ENCODE data around the gene AGBL3. TPM values are rescaled to one million over a fixed set of nuclear protein-coding genes. Genes with fewer than 3 reads are reported as not detected.

The AGBL3 gene
- 10 to 100 TPM in 2 of 4 donors, 1 to 10 TPM in 2; 6.3 to 21.3 (median 11.6) TPM for polyA plus RNA-seq (ENCODE audit: insufficient read length in 4 of 4)

GRCh38 chr7:134986363-134987251, at the start of gene AGBL3:
AGBL3 (plus strand) TSS chr7:134986508; CDS start chr7:134987934, 1,426 bp downstream.
- DNase-seq (ENCODE audit: low read depth in 4 of 4, low spot score in 2 of 4): peak; percentile 91 to 96 (median 93)

- no peak for DNase-seq (ENCODE audit: low read depth in 4 of 4, low spot score in 2 of 4)
These were observed 49.3 kb upstream of the AGBL3 start for GRCh38 chr7:134936893-134937510.

- DNase-seq (ENCODE audit: low read depth in 4 of 4, low spot score in 2 of 4): no peak
These were observed 48.2 kb upstream of the AGBL3 start for GRCh38 chr7:134938141-134938540.

GRCh38 chr7:134939136-134939535, 47.2 kb upstream of the AGBL3 start:
- no peak for DNase-seq (ENCODE audit: low read depth in 4 of 4, low spot score in 2 of 4)

- DNase-seq (ENCODE audit: low read depth in 4 of 4, low spot score in 2 of 4): no peak
These were observed 45.6 kb upstream of the AGBL3 start for GRCh38 chr7:134940729-134941128.

GRCh38 chr7:134941185-134941900, 45.0 kb upstream of the AGBL3 start:
- DNase-seq (ENCODE audit: low read depth in 4 of 4, low spot score in 2 of 4): no peak

GRCh38 chr7:134941952-134942351, 44.4 kb upstream of the AGBL3 start:
- no peak for DNase-seq (ENCODE audit: low read depth in 4 of 4, low spot score in 2 of 4)

GRCh38 chr7:134942690-134943466, 43.4 kb upstream of the AGBL3 start:
- no peak for DNase-seq (ENCODE audit: low read depth in 4 of 4, low spot score in 2 of 4)

- no peak for DNase-seq (ENCODE audit: low read depth in 4 of 4, low spot score in 2 of 4)
These were observed 42.4 kb upstream of the AGBL3 start for GRCh38 chr7:134943785-134944400.

- no peak for DNase-seq (ENCODE audit: low read depth in 4 of 4, low spot score in 2 of 4)
These were observed 40.6 kb upstream of the AGBL3 start for GRCh38 chr7:134945691-134946090.

- DNase-seq (ENCODE audit: low read depth in 4 of 4, low spot score in 2 of 4): no peak
These were observed 40.0 kb upstream of the AGBL3 start for GRCh38 chr7:134946260-134946659.

GRCh38 chr7:134947329-134947728, 39.0 kb upstream of the AGBL3 start:
- DNase-seq (ENCODE audit: low read depth in 4 of 4, low spot score in 2 of 4): no peak

GRCh38 chr7:134947831-134948230, 38.5 kb upstream of the AGBL3 start:
- no peak for DNase-seq (ENCODE audit: low read depth in 4 of 4, low spot score in 2 of 4)

GRCh38 chr7:134948246-134948645, 38.1 kb upstream of the AGBL3 start:
- DNase-seq (ENCODE audit: low read depth in 4 of 4, low spot score in 2 of 4): no peak

GRCh38 chr7:134948736-134949135, 37.6 kb upstream of the AGBL3 start:
- no peak for DNase-seq (ENCODE audit: low read depth in 4 of 4, low spot score in 2 of 4)

- DNase-seq (ENCODE audit: low read depth in 4 of 4, low spot score in 2 of 4): no peak
These were observed 37.1 kb upstream of the AGBL3 start for GRCh38 chr7:134949171-134949570.

- no peak for DNase-seq (ENCODE audit: low read depth in 4 of 4, low spot score in 2 of 4)
These were observed 31.9 kb upstream of the AGBL3 start for GRCh38 chr7:134954197-134955082.

- DNase-seq (ENCODE audit: low read depth in 4 of 4, low spot score in 2 of 4): no peak
These were observed 29.3 kb upstream of the AGBL3 start for GRCh38 chr7:134957005-134957404.

- DNase-seq (ENCODE audit: low read depth in 4 of 4, low spot score in 2 of 4): no peak
These were observed 26.5 kb upstream of the AGBL3 start for GRCh38 chr7:134959810-134960209.
